Mesodermal cell (in vitro differentiated cells): ENCODE measurements around the gene ANO2.

Experiments
- H3K27ac ChIP-seq: 2 replicates; pipeline ENCODE4 v1.7.0; 2013; ENCODE audit warnings: mild to moderate bottlenecking, low read depth, low read length, moderate library complexity; ENCODE audit not compliant: severe bottlenecking
- H3K36me3 ChIP-seq: 2 replicates; pipeline ENCODE4 v1.7.1; 2013; ENCODE audit warnings: mild to moderate bottlenecking, low read length, moderate library complexity; ENCODE audit not compliant: control insufficient read depth, insufficient read depth
- H3K4me1 ChIP-seq: one replicate; pipeline ENCODE4 v1.7.1; 2013; ENCODE audit warnings: mild to moderate bottlenecking, low read length; ENCODE audit not compliant: insufficient read depth, control insufficient read depth, poor library complexity, severe bottlenecking
- H3K4me3 ChIP-seq: 2 replicates; pipeline ENCODE4 v1.7.0; 2013; ENCODE audit warnings: low read length, control low read depth, mild to moderate bottlenecking; ENCODE audit not compliant: insufficient read depth, poor library complexity, severe bottlenecking; ENCODE audit errors: extremely low read depth
- H3K9me3 ChIP-seq: 2 replicates; pipeline ENCODE4 v1.7.1; 2013; ENCODE audit warnings: mild to moderate bottlenecking, low read length, moderate library complexity; ENCODE audit not compliant: control insufficient read depth
- WGBS, 2 experiments: methylation state at CpG; one replicate each; pipeline ENCODE4 v1.1.5; 2013; ENCODE audit warnings: missing lambda C conversion rate in 2 of 2; ENCODE audit not compliant: insufficient coverage in 2 of 2; 5-methylcytosine and 5-hydroxymethylcytosine counted together

Gene ANO2

GRCh38 chr12:5568325-5568981 lies 376.6 kb downstream of the ANO2 start:
- peaks cover 7% of the 10 kb centered on the region for H3K4me1 ChIP-seq
- no peaks in the 10 kb centered on the region for H3K36me3 ChIP-seq
- H3K9me3 ChIP-seq: no peaks in the 10 kb centered on the region
- 93 to 95% methylated on average over 10 to 11 of the region's 17 CpGs for WGBS, 2 experiments
- H3K4me3 ChIP-seq: no peak overlapping the region
- H3K27ac ChIP-seq: no peak overlapping the region

DNA sequence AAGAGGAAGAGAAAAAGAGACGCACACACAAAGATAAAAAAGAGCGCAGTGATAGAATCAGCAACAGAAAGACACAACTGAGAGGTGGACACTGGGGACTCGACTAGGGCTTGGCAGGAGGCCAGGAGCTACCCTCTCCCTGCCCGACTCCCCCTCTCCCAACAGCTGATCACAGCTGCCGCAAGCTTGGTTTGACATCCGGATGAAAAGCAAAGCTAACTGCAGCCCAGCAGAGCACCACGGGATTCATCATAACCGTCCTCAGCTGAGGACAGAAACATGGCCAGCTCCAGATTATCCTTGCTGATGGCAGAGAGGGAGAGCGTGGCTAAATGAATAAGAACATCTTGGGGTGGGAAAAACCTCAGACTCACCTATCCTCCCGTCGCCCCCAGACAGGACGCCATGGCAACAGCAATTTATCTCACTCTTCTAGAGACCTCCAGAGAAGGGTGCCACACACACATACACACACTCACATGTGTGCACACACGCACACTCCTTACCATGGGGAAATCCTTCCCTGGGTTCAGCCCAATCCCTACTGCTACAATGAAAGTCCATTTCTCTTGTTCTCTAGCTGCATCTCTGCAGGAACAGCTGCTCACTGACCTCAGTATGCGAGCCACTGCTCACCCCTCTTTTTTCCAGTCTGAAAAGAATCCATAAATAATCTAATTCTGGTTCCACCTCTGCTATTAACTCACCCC lies 377.9 kb downstream of the ANO2 start:
- 86 to 88% methylated on average over 10 to 14 of the region's 14 CpGs for WGBS, 2 experiments
- Histone ChIP-seq H3K4me3 (no peak overlapping the region), H3K9me3 (no peaks in the 10 kb centered on the region), H3K36me3 (no peaks in the 10 kb centered on the region), H3K27ac (no peak overlapping the region), H3K4me1 (peaks cover 7% of the 10 kb centered on the region)

DNA sequence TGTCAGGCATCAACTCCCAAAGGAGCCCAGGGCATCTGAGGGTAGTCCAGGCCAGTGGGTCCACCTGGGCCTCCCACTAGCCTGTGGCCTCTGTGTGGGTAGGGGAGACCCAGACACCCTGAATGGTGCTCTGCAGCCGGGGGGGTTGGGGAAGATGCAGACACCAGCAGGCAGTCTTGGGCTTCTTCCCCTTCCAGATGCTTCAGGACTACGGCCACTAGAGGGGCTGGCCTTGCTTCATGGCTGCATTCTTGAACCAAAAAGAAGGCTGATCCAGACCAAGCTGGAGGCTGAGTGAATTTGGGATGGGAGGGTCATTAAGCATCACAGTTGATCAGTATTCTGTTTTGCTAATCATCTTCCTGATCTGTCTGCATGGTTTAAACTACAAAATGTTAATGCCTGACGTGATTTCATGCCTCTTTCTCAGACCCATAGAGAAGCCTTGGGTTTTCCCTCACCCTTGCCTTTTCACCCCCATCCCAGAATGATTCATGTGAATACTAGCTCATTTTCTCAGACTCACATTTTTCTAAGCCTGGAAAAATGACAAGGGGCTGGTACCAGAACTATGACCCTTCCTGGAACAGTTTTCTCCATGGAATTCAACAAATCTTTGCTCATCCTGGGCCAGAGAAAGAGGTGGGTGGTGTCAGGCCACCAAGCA lies 379.0 kb downstream of the ANO2 start:
- no peaks in the 10 kb centered on the region for H3K36me3 ChIP-seq
- peaks cover 4% of the 10 kb centered on the region for H3K4me1 ChIP-seq
- H3K9me3 ChIP-seq: no peaks in the 10 kb centered on the region
- H3K27ac ChIP-seq: no peak overlapping the region
- 88 to 93% methylated on average over 2 to 3 of the region's 3 CpGs for WGBS, 2 experiments
- no peak overlapping the region for H3K4me3 ChIP-seq

- 83 to 88% methylated on average over 2 to 3 of the region's 3 CpGs for WGBS, 2 experiments
These were observed 382.5 kb downstream of the ANO2 start for GRCh38 chr12:5562581-5562980.

DNA sequence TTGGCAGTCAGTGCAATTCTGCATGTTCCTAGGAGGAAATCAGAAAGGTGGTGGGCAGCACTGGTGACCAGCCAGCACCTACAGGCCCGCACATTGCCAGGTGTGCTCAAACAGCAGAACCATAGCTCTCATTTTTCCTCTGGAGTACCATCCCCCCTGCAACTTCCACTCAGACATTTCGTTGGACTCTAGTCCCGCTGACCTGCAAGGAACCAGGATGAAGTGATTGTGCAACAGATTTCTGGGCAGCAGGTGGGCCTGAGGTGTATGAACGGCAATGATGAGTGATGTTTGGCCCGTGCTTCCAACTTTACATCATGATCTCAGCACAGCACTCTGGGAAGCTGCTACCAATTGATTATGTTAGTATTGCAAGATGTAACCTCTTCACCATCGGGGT lies 383.2 kb downstream of the ANO2 start:
- Histone ChIP-seq H3K9me3 (no peaks in the 10 kb centered on the region), H3K4me3 (no peak overlapping the region), H3K36me3 (no peaks in the 10 kb centered on the region), H3K27ac (no peak overlapping the region), H3K4me1 (peaks cover 7% of the 10 kb centered on the region)
- 92 to 100% methylated on average over 3 to 4 of the region's 6 CpGs for WGBS, 2 experiments

More at GRCh38 chr12:5562581-5562980, 382.5 kb downstream of the ANO2 start:
- Histone ChIP-seq H3K4me1 (peaks cover 7% of the 10 kb centered on the region), H3K4me3 (no peak overlapping the region), H3K27ac (no peak overlapping the region), H3K36me3 (no peaks in the 10 kb centered on the region), H3K9me3 (no peaks in the 10 kb centered on the region)

DNA sequence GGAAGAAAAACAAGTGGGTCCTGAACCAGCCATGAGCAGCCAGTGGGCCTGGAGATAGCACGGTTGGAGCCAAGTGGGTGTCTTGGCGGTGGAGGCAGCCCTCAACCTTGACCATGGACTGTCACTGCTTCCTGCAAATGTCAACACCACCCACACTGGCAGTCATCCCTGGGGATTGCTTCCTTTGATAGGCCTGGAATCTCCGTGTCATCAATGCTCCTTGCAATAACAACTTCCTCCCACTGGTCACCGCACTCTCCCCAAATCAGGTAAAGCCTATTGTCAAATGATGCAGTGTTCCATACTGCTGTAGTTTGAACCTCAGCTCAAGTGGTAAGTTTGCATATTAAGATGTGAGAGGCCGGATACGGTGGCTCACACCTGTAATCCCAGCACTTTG lies 384.0 kb downstream of the ANO2 start:
- 75 to 84% methylated on average over 2 to 4 of the region's 6 CpGs for WGBS, 2 experiments
- Histone ChIP-seq H3K9me3 (no peaks in the 10 kb centered on the region), H3K4me3 (no peak overlapping the region), H3K36me3 (no peaks in the 10 kb centered on the region), H3K27ac (no peak overlapping the region), H3K4me1 (peaks cover 7% of the 10 kb centered on the region)

GRCh38 chr12:5560265-5560664 lies 384.8 kb downstream of the ANO2 start:
- no peak overlapping the region for H3K27ac ChIP-seq
- no peaks in the 10 kb centered on the region for H3K9me3 ChIP-seq
- no peak overlapping the region for H3K4me3 ChIP-seq
- H3K36me3 ChIP-seq: no peaks in the 10 kb centered on the region
- WGBS, 2 experiments: 50 to 85% methylated on average over 1 to 4 of the region's 4 CpGs
- H3K4me1 ChIP-seq: peaks cover 7% of the 10 kb centered on the region

- 7 to 13% methylated on average over 2 of the region's 4 CpGs for WGBS, 2 experiments
- Histone ChIP-seq H3K4me3 (no peak overlapping the region), H3K36me3 (no peaks in the 10 kb centered on the region), H3K27ac (no peak overlapping the region), H3K4me1 (peaks cover 15% of the 10 kb centered on the region), H3K9me3 (no peaks in the 10 kb centered on the region)
These were observed 387.2 kb downstream of the ANO2 start for GRCh38 chr12:5557906-5558305.

DNA sequence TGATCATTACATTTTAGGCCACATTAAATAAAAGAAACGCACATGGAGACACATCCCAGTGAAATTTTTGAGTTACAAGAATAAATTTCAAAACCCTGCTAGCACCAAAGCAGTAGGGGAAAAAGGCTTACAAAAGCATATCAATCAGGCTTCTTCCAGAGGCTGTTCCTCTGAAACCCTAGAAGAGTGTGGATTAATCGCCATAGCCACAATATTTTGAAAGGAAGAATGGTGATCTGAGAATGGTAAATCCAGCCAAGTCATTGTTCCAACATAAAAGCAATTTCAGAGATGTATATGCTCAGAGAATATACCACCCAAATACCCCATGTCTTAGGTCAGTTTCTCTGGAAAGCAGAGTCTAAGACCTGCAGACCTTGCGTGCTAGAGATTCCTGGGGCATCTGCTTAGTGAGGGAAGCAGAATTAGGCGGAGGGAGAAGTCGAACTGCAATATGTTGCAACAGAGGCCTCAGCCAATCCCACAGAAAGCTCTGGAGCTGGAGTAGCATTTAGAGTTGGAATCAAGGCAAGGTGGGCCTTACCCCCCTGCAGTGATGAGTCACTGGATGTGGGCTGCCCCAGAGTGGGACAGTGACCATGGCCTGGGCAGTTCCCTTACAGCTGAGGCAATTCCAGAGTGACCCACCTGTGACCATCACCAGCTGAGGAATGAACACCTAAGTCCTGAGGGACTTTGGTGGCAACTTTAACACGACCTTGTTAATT lies 387.9 kb downstream of the ANO2 start:
- H3K4me1 ChIP-seq: peaks cover 15% of the 10 kb centered on the region
- no peak overlapping the region for H3K4me3 ChIP-seq
- H3K9me3 ChIP-seq: no peaks in the 10 kb centered on the region
- H3K27ac ChIP-seq: no peak overlapping the region
- no peaks in the 10 kb centered on the region for H3K36me3 ChIP-seq
- WGBS, 2 experiments: 86 to 91% methylated on average over 4 to 6 of the region's 6 CpGs

- Histone ChIP-seq H3K4me3 (no peak overlapping the region), H3K9me3 (no peaks in the 10 kb centered on the region), H3K36me3 (no peaks in the 10 kb centered on the region), H3K27ac (no peak overlapping the region), H3K4me1 (peaks cover 15% of the 10 kb centered on the region)
- 84 to 92% methylated on average over 5 to 8 of the region's 13 CpGs for WGBS, 2 experiments
These were observed 388.9 kb downstream of the ANO2 start for GRCh38 chr12:5556033-5556614.
